IMR-90 (cell line): ENCODE results near the gene TBCEL. TPM values are rescaled to one million over a fixed set of nuclear protein-coding genes. Genes with fewer than 3 reads are reported as not detected.

Source experiments
- ATAC-seq: fragments of 200-7000 bp; cut with Tn5 transposase; 2 replicates; pipeline ENCODE4 v1.9.1; 2020; ENCODE audit warnings: low read depth, mild to moderate bottlenecking, moderate library complexity
- BruUV-seq: library from RNA; stranded (reverse); fragments of 400-500 nt; replicated peaks from 2 replicates; lab custom pipeline; 2021; lab: Mats Ljungman, UMichigan
- CTCF ChIA-PET: fragments of 300-600 bp; formaldehyde crosslinking; extraction: SDS; loops from one replicate; lab custom pipeline; 2021; ENCODE audit warnings: antibody characterized with exemption; lab: Yijun Ruan, JAX
- POLR2A ChIA-PET: fragments of 300-600 bp; sonication (Branson Sonifier 250); formaldehyde crosslinking; loops from one replicate; lab custom pipeline; 2022; ENCODE audit warnings: antibody characterized with exemption; ENCODE audit not compliant: unreplicated experiment; lab: Charles Lee
- DNase-seq: peaks from one replicate; pipeline ENCODE4 v3.0.0; 2013
- H2AFZ ChIP-seq: replicated peaks from 2 replicates; pipeline ENCODE3; 2013; ENCODE audit warnings: low read length, mild to moderate bottlenecking; ENCODE audit not compliant: poor library complexity
- H2AK5ac ChIP-seq: 2 replicates; pipeline ENCODE4 v1.6.1; 2013; ENCODE audit warnings: low read depth, low read length, inconsistent platforms
- H2AK9ac ChIP-seq: replicated peaks from 2 replicates; pipeline ENCODE3; 2013; ENCODE audit warnings: mild to moderate bottlenecking, low read depth, low read length, moderate library complexity; ENCODE audit not compliant: poor library complexity
- H2BK120ac ChIP-seq: 2 replicates; pipeline ENCODE4 v1.6.1; 2013; ENCODE audit warnings: low read depth, low read length, inconsistent platforms
- H2BK15ac ChIP-seq: 3 replicates; pipeline ENCODE4 v1.6.1; 2013; ENCODE audit warnings: low read depth, low read length, inconsistent platforms
- H2BK20ac ChIP-seq: 2 replicates; pipeline ENCODE4 v1.6.1; 2013; ENCODE audit warnings: low read depth, mild to moderate bottlenecking, inconsistent platforms, low read length, moderate library complexity
- H2BK5ac ChIP-seq: 2 replicates; pipeline ENCODE4 v1.6.1; 2013; ENCODE audit warnings: mild to moderate bottlenecking, low read depth, low read length, inconsistent platforms; ENCODE audit not compliant: poor library complexity, severe bottlenecking
- H3K14ac ChIP-seq: replicated peaks from 2 replicates; pipeline ENCODE4 v1.6.1; 2013; ENCODE audit warnings: low read depth, low read length, inconsistent platforms
- H3K18ac ChIP-seq: 2 replicates; pipeline ENCODE4 v1.6.1; 2013; ENCODE audit warnings: low read depth, low read length, control low read depth
- H3K23ac ChIP-seq: 2 replicates; pipeline ENCODE4 v1.6.1; 2013; ENCODE audit warnings: low read depth, low read length, inconsistent platforms
- H3K27ac ChIP-seq: 2 replicates; pipeline ENCODE4 v1.5.1; 2013; ENCODE audit warnings: mild to moderate bottlenecking, control low read depth, low read length; ENCODE audit not compliant: insufficient read depth
- H3K27me3 ChIP-seq: 2 replicates; pipeline ENCODE4 v1.6.1; 2013; ENCODE audit warnings: low read length; ENCODE audit not compliant: control insufficient read depth, insufficient read depth
- H3K36me3 ChIP-seq: 2 replicates; pipeline ENCODE4 v1.6.1; 2013; ENCODE audit warnings: low read length, mixed read lengths; ENCODE audit not compliant: control insufficient read depth, insufficient read depth
- H3K4ac ChIP-seq: 2 replicates; pipeline ENCODE4 v1.6.1; 2013; ENCODE audit warnings: low read depth, low read length, inconsistent platforms
- H3K4me1 ChIP-seq: 2 replicates; pipeline ENCODE4 v1.6.1; 2013; ENCODE audit warnings: low read length, mixed read lengths; ENCODE audit not compliant: control insufficient read depth, insufficient read depth
- H3K4me2 ChIP-seq: 2 replicates; pipeline ENCODE4 v1.6.1; 2013; ENCODE audit warnings: low read depth, mild to moderate bottlenecking, control low read depth, low read length, moderate library complexity
- H3K4me3 ChIP-seq: 2 replicates; pipeline ENCODE4 v1.5.1; 2013; ENCODE audit warnings: low read depth, mild to moderate bottlenecking, control low read depth, low read length, moderate library complexity; ENCODE audit not compliant: insufficient read depth
- H3K56ac ChIP-seq: 2 replicates; pipeline ENCODE4 v1.6.1; 2013; ENCODE audit warnings: low read length, inconsistent platforms; ENCODE audit not compliant: insufficient read depth; ENCODE audit errors: extremely low read depth
- H3K79me1 ChIP-seq, 2 experiments: 2 replicates each; pipeline ENCODE4 v1.6.1; 2013; ENCODE audit warnings: low read length in 2 of 2, inconsistent platforms in 1 of 2, low read depth in 1 of 2
- H3K9ac ChIP-seq: 2 replicates; pipeline ENCODE4 v1.6.1; 2013; ENCODE audit warnings: low read depth, low read length, control low read depth
- H3K9me1 ChIP-seq: 2 replicates; pipeline ENCODE4 v1.6.1; 2013; ENCODE audit warnings: low read length, inconsistent platforms; ENCODE audit not compliant: insufficient read depth
- H3K9me3 ChIP-seq: 2 replicates; pipeline ENCODE4 v1.6.1; 2013; ENCODE audit warnings: low read length; ENCODE audit not compliant: control insufficient read depth, insufficient read depth
- H4K20me1 ChIP-seq: 2 replicates; pipeline ENCODE4 v1.6.1; 2013; ENCODE audit warnings: low read length, inconsistent platforms; ENCODE audit not compliant: insufficient read depth
- H4K5ac ChIP-seq: 2 replicates; pipeline ENCODE4 v1.6.1; 2013; ENCODE audit warnings: mild to moderate bottlenecking, low read depth, low read length, control low read depth
- H4K8ac ChIP-seq, 2 experiments: 2 replicates each; pipeline ENCODE4 v1.6.1; 2013; ENCODE audit warnings: low read depth in 2 of 2, low read length in 2 of 2, control low read depth in 1 of 2, inconsistent platforms in 1 of 2
- H4K91ac ChIP-seq: 2 replicates; pipeline ENCODE4 v1.6.1; 2013; ENCODE audit warnings: low read depth, low read length, inconsistent platforms; ENCODE audit not compliant: insufficient read depth
- BHLHE40 ChIP-seq: fragments of 150-350 bp; IDR thresholded peaks from 2 replicates; pipeline ENCODE4 v1.6.1; 2016; ENCODE audit warnings: mild to moderate bottlenecking, low read depth, low read length
- CEBPB ChIP-seq: IDR thresholded peaks from 2 replicates; pipeline ENCODE4 v1.6.1; 2012; ENCODE audit warnings: low read depth, low read length, improper control_type of control experiment
- CHD1 ChIP-seq: IDR thresholded peaks from 2 replicates; pipeline ENCODE4 v1.6.1; 2012; ENCODE audit warnings: low read depth, low read length, improper control_type of control experiment
- CTCF ChIP-seq: conservative IDR thresholded peaks from 2 replicates; pipeline ENCODE4 v1.5.1; 2012; ENCODE audit warnings: mild to moderate bottlenecking, low read depth, low read length, improper control_type of control experiment
- ELK1 ChIP-seq: fragments of 150-350 bp; IDR thresholded peaks from 2 replicates; pipeline ENCODE4 v1.6.1; 2016; ENCODE audit warnings: low read depth, mild to moderate bottlenecking, low read length, moderate library complexity, borderline replicate concordance
- FOS ChIP-seq: fragments of 150-350 bp; IDR thresholded peaks from 2 replicates; pipeline ENCODE4 v1.6.1; 2016; ENCODE audit warnings: low read depth, low read length
- MAFK ChIP-seq: IDR thresholded peaks from 2 replicates; pipeline ENCODE4 v1.6.1; 2012; ENCODE audit warnings: low read depth, low read length, improper control_type of control experiment
- MAZ ChIP-seq: IDR thresholded peaks from 2 replicates; pipeline ENCODE4 v1.6.1; 2012; ENCODE audit warnings: low read depth, mild to moderate bottlenecking, low read length, improper control_type of control experiment, moderate library complexity, borderline replicate concordance
- MXI1 ChIP-seq: IDR thresholded peaks from 2 replicates; pipeline ENCODE4 v1.6.1; 2012; ENCODE audit warnings: low read depth, mild to moderate bottlenecking, low read length, moderate library complexity, borderline replicate concordance
- NFE2L2 ChIP-seq: fragments of 150-350 bp; IDR thresholded peaks from 2 replicates; pipeline ENCODE4 v1.6.1; 2016; ENCODE audit warnings: low read depth, mild to moderate bottlenecking, low read length
- POLR2A ChIP-seq: IDR thresholded peaks from 2 replicates; pipeline ENCODE4 v1.6.1; 2012; ENCODE audit warnings: mild to moderate bottlenecking, low read depth, low read length
- RAD21 ChIP-seq: IDR thresholded peaks from 2 replicates; pipeline ENCODE4 v1.6.1; 2012; ENCODE audit warnings: low read length, improper control_type of control experiment
- RCOR1 ChIP-seq: IDR thresholded peaks from 2 replicates; pipeline ENCODE4 v1.6.1; 2012; ENCODE audit warnings: mild to moderate bottlenecking, low read length, improper control_type of control experiment; ENCODE audit not compliant: insufficient replicate concordance
- RFX5 ChIP-seq: IDR thresholded peaks from 2 replicates; pipeline ENCODE4 v1.8.0; 2012; ENCODE audit warnings: low read depth, mild to moderate bottlenecking, low read length, moderate library complexity
- SMC3 ChIP-seq: fragments of 150-350 bp; IDR thresholded peaks from 2 replicates; pipeline ENCODE4 v1.6.1; 2016; ENCODE audit warnings: low read depth, mild to moderate bottlenecking, antibody characterized with exemption, low read length, moderate library complexity
- USF2 ChIP-seq: fragments of 150-350 bp; IDR thresholded peaks from 2 replicates; pipeline ENCODE4 v1.6.1; 2017; ENCODE audit warnings: mild to moderate bottlenecking, antibody characterized with exemption, low read length, low read depth
- WGBS, 2 experiments: methylation state at CpG; one replicate each; pipeline versions ENCODE4 v1.1.5 to v1.1.7; 2013; ENCODE audit warnings: missing lambda C conversion rate in 2 of 2; ENCODE audit not compliant: insufficient read length in 1 of 2; ENCODE audit errors: extremely low coverage in 2 of 2; 5-methylcytosine and 5-hydroxymethylcytosine counted together
- dilution Hi-C: fragments of 300-500 bp; cut with HindIII; formaldehyde crosslinking; loops from one replicate; pipeline ENCODE4 v1.14.3; 2018; ENCODE audit warnings: low sequenced_read_pairs; ENCODE audit not compliant: unreplicated experiment
- in situ Hi-C: fragments of 300-500 bp; cut with MboI; formaldehyde crosslinking; loops from 3 replicates; pipeline ENCODE4 v1.14.3; 2019; ENCODE audit warnings: low sequenced_read_pairs, inconsistent platforms, mixed read lengths
- intact Hi-C: fragments of 100-400 bp; cut with micrococcal nuclease; formaldehyde crosslinking; loops from 2 replicates; pipeline ENCODE4 v1.10.0; 2022
- polyA plus RNA-seq, 3 experiments: library from polyadenylated mRNA; depleted of rRNA; stranded (reverse); fragments of >200 nt; gene quantifications; 2 replicates each; pipeline ENCODE4 v1.2.3, GENCODE V29; 2012; ENCODE audit warnings: low replicate concordance in 1 of 3
- total RNA-seq: library from RNA; depleted of rRNA; stranded (reverse); fragments of >200 nt; gene quantifications from 2 replicates; pipeline ENCODE4 v1.2.3, GENCODE V29; 2012

Gene TBCEL
- total and polyA plus RNA-seq, 2 of the 4 experiments (the other 2 are of a cell fraction), result 7.1 to 21.0 TPM

GRCh38 chr11:121029153-121029552 is 5.3 kb downstream of the TBCEL start:
- BruUV-seq, result no TSS peak
- H3K36me3 ChIP-seq, result no peaks in the 10 kb centered on the region
- H4K5ac ChIP-seq, result no peak overlapping the region
- peaks cover 17% of the 10 kb centered on the region for H4K20me1 ChIP-seq
- H2BK5ac ChIP-seq, result no peak overlapping the region
- no peak overlapping the region for H3K4me3 ChIP-seq
- H3K79me1 ChIP-seq, result peaks cover 30 to 43% of the 10 kb centered on the region in 2 experiments
- H3K4me2 ChIP-seq, result no peak overlapping the region
- DNase-seq, result no peak
- in situ Hi-C loops, result no loop called here
- H3K23ac ChIP-seq, result no peak overlapping the region
- no peak overlapping the region for H2AK5ac ChIP-seq
- no peak overlapping the region for H2AK9ac ChIP-seq
- dilution Hi-C loops, result no loop called here
- H4K91ac ChIP-seq, result no peak overlapping the region
- H3K14ac ChIP-seq, result no peak overlapping the region
- no peaks in the 10 kb centered on the region for H3K27me3 ChIP-seq
- POLR2A ChIA-PET, result no interaction called here
- H2AFZ ChIP-seq, result no peak overlapping the region
- peaks cover 4% of the 10 kb centered on the region for H3K4me1 ChIP-seq
- no peak overlapping the region for H3K4ac ChIP-seq
- CTCF ChIA-PET, result interaction anchor here (0.8 kb wide), 1 partner anchor 43 kb away, joined by 3 read pairs; no protein-coding TSS in a partner anchor
- H2BK15ac ChIP-seq, result no peak overlapping the region
- TF ChIP-seq MAFK, result no peak
- no peak for TF ChIP-seq BHLHE40
- TF ChIP-seq SMC3, result no peak
- no peak for TF ChIP-seq POLR2A
- no peak for TF ChIP-seq RFX5
- TF ChIP-seq ELK1, result no peak
- TF ChIP-seq MAZ, result no peak
- no peak for TF ChIP-seq RCOR1
- no peak for TF ChIP-seq NFE2L2
- TF ChIP-seq CHD1, result no peak
- TF ChIP-seq CTCF, result no peak
- no peak for TF ChIP-seq USF2
- no peak for TF ChIP-seq FOS
- no peak for TF ChIP-seq RAD21
- no peak for TF ChIP-seq MXI1
- no peak for TF ChIP-seq CEBPB
- H2BK20ac ChIP-seq, result no peak overlapping the region
- peaks cover 6% of the 10 kb centered on the region for H3K9me1 ChIP-seq
- no peak for ATAC-seq
- intact Hi-C loops, result loop anchor here (5.0 kb wide), 2 partner anchors 38 to 78 kb away; no protein-coding TSS in a partner anchor
- H4K8ac ChIP-seq, result no peak overlapping the region
- H3K18ac ChIP-seq, result no peak overlapping the region
- no peak overlapping the region for H3K27ac ChIP-seq
- H3K9me3 ChIP-seq, result no peaks in the 10 kb centered on the region
- H3K9ac ChIP-seq, result no peak overlapping the region
- no peak overlapping the region for H3K56ac ChIP-seq
- no CpG with 5 or more reads among the region's 2 CpGs for WGBS, 2 experiments
- H2BK120ac ChIP-seq, result no peak overlapping the region
